Epithelial cell of prostate (primary cell): ENCODE results near the gene SERPING1.
A peak's percentile ranks its signal among the peaks of the same experiment; 100 is the strongest.

Experiments used
- DNase-seq: peaks from one replicate; pipeline ENCODE4 v3.0.0-alpha.2; 2011; ENCODE audit warnings: low read depth, low spot score
- H3K27ac ChIP-seq: fragments of 450-650 bp; 2 replicates; pipeline ENCODE4 v1.5.1; 2017; ENCODE audit warnings: mild to moderate bottlenecking

Gene SERPING1

GRCh38 chr11:57596266-57596885 lies 1.1 kb upstream of the SERPING1 start:
- no peak overlapping the region for H3K27ac ChIP-seq
- no peak for DNase-seq

GRCh38 chr11:57597916-57598830 lies 688 bp downstream of the SERPING1 start:
- no peak overlapping the region for H3K27ac ChIP-seq

DNA sequence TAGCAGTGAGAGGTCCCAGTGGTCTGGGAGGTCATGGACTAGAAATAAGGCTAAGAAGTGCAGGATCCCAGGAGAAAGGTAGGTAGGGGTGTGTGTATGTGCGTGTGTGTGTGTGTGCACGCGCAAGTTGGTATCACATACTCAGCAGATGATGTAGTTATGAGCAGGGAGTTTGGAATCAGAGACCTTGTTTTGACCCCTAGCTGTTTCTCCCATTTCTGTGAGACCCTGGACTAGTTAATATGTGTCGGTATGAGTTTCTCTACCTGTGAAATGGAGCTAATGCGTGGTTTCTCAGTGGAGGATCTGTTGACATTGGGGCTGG lies 1.3 kb downstream of the SERPING1 start:
- DNase-seq, result no peak
- peak overlapping the region; percentile 49 for H3K27ac ChIP-seq

More at GRCh38 chr11:57597916-57598830, 688 bp downstream of the SERPING1 start:
- no peak for DNase-seq

DNA sequence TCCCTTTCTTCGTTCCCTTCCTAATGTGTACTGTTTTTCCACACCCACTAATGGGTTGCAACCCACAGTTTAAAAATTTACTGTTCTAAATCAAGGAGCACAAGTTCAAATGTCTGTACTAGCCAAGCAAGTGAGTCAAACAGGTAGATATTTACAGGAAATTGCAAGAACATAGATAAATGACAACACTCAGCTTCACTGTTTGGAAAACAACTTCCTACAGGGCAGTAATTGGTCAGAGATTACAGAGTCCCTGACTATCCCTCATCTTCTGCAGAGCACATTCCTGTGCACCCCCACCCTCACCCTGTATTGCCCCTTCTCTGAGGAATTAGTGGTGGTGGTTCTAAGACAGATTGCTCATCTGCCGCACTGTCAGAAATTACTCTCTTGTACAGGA lies 1.9 kb downstream of the SERPING1 start:
- no peak for DNase-seq
- peak overlapping the region; percentile 49 for H3K27ac ChIP-seq

DNA sequence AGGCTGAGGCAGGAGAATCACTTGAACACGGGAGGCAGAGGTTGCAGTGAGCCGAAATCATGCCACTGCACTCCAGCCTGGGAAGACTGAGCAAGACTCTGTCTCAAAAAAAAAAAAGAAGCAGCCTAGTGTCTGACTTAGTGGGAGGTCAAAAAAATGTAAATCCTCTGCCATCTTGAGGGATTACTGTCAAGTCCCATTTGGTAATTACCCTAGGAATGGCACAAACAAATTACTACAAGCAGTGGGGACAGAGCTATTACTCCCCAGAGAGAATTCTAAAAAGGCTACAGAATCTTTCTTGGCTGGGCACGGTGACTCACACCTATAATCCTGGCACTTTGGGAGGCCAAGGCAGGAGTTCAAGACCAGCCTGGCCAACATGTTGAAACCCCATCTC lies 3.8 kb downstream of the SERPING1 start:
- no peak for DNase-seq
- H3K27ac ChIP-seq, result no peak overlapping the region

GRCh38 chr11:57604296-57605027 lies 7.0 kb downstream of the SERPING1 start:
- no peak for DNase-seq
- H3K27ac ChIP-seq, result no peak overlapping the region

DNA sequence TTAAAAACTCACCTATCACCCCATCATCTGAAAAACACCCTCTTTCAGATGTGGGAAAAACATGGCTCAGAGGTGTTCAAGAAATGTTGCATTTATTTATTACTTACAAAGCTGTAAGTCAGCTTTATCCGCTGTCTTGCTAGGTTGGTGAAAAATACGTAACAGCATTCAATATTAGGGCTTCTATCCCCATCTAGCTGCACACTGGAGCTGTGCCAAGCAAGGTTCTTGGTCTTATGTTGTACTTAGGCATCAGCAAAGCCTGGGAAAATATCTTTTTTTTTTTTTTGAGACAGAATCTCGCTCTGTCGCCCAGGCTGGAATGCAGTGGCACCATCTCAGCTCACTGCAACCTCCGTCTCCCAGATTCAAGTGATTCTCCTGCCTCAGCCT lies 7.5 kb downstream of the SERPING1 start:
- no peak overlapping the region for H3K27ac ChIP-seq
- DNase-seq, result no peak

DNA sequence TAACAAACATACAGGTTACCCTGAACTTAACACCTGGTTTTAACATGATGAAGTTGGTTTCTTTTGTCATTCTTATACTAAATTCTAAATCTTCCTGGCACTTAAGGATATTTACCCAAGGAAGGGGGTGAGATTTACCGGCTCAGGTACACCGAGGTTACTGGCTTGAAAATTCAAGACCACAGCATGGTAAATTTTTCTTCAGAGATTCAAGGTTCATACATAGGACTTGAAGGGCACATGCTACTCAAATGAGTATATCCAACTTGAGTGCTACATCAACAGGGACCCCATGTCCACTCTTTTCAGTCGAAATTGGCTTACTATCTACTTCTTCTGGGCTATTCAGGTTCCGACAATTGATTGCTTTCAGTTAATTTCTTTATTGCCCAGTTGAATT lies 12.7 kb downstream of the SERPING1 start:
- no peak for DNase-seq
- H3K27ac ChIP-seq, result no peak overlapping the region

DNA sequence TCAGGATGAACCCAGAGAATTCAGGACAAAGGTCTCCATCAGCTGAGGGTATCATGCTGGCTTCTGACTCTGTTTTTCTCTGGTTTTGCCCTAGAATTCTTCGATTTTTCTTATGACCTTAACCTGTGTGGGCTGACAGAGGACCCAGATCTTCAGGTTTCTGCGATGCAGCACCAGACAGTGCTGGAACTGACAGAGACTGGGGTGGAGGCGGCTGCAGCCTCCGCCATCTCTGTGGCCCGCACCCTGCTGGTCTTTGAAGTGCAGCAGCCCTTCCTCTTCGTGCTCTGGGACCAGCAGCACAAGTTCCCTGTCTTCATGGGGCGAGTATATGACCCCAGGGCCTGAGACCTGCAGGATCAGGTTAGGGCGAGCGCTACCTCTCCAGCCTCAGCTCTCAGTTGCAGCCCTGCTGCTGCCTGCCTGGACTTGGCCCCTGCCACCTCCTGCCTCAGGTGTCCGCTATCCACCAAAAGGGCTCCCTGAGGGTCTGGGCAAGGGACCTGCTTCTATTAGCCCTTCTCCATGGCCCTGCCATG lies 16.8 kb downstream of the SERPING1 start:
- no peak overlapping the region for H3K27ac ChIP-seq
- DNase-seq, result no peak

- no peak for DNase-seq
- H3K27ac ChIP-seq, result no peak overlapping the region
Measured at GRCh38 chr11:57615308-57615707, 17.8 kb downstream of the SERPING1 start.

DNA sequence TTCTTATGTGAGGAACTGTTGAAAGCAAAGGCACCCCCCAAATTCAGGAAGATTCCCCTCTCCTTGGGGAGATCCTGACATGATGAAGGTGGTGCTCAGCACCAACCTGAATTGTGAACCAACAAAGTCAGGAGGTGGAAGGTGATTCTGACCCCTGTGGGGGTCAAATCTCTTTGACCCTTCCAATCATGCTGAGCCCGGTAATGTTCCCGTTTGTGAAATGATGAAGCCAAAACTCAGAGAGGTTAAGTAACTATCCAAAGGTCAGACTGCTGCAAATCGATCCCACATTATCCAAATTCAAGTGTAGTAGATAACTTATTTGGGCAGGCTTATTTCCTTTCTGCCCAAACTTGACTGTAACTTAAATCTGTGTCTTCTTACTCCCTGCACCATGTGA lies 19.1 kb downstream of the SERPING1 start:
- H3K27ac ChIP-seq, result no peak overlapping the region
- no peak for DNase-seq

- DNase-seq, result no peak
- peak overlapping the region; percentile 23 for H3K27ac ChIP-seq
Measured at GRCh38 chr11:57618438-57618837, 21.0 kb downstream of the SERPING1 start.

DNA sequence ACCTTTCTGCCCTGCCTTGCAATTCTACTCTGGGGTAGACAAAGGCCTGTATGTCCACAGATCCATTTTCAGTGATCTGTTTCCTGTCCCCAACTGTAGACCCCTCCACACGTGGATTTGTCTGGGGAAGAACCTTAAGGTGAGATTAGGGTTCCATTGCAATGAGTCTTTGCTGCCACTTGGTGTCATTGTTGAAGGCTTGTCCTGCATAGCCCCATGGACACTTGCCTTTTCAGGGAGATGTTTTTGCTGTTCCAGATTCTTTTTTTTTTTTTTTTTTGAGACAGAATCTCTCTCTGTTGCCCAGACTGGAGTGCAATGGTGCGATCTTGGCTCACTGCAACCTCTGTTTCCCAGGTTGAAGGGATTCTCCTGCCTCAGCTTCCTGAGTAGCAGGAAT lies 21.8 kb downstream of the SERPING1 start:
- H3K27ac ChIP-seq, result no peak overlapping the region

GRCh38 chr11:57620467-57620866 lies 23.0 kb downstream of the SERPING1 start:
- H3K27ac ChIP-seq, result no peak overlapping the region
- DNase-seq, result no peak

More for the DNA sequence above, 21.8 kb downstream of the SERPING1 start:
- DNase-seq, result no peak

DNA sequence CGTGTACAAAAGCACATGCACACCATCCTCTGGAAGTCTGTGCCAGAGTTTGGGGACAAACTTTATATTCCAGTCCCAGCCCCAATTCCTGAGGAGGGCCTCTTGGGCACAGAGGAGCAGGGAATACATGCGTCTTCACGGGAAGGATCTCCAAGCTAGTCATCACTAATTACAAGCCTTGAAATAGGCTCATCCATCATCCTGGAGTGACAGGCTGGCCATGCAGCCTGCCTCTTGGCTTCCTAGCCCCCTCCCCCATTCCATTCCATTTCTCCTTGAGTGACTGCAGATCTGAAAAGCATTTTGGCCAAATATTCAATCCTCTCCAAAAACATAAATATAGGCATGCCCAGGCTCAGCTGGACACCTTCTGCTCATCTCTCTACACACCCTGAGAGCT lies 24.8 kb downstream of the SERPING1 start:
- DNase-seq, result no peak

DNA sequence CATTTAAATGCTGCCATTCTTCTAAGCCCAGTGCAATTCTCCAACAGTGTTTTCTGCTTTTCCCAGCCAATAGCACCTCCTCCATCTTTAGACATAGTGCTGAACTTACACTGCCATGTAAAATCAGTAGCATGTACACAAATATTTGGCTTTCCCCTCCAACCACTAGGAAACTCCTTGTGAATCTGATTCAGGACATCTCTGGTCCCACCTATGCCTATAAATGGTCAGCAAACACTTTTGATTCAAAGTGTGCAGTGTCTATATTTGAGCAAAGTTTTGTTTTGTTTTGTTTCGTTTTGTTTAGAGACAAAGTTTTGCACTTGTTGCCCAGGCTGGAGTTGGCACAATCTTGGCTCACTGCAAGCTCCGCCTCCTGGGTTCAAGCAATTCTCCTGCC lies 27.4 kb downstream of the SERPING1 start:
- DNase-seq, result no peak

More for the DNA sequence above, 24.8 kb downstream of the SERPING1 start:
- H3K27ac ChIP-seq, result no peak overlapping the region

GRCh38 chr11:57626895-57627294 lies 29.4 kb downstream of the SERPING1 start:
- DNase-seq, result no peak
- no peak overlapping the region for H3K27ac ChIP-seq

More for the DNA sequence above, 27.4 kb downstream of the SERPING1 start:
- H3K27ac ChIP-seq, result no peak overlapping the region

DNA sequence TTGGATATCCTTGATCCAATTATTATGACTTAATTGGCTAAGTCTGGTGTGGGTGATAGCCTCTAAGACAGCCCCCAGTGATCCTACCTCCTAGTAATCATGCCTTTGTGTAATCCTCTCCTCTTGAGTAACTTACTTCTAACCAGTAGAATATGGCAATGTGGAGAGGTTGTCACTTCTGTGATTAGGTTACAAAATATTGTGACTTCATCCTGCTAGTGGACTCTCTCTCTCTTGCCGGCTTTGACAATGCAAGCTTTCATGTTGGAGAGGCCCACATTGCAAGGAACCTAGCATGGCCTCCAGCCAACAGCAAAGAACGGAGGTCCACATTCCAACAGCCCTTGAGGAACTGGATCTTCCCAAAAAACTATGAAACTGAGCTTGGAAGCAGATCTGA lies 32.7 kb downstream of the SERPING1 start:
- DNase-seq, result no peak

DNA sequence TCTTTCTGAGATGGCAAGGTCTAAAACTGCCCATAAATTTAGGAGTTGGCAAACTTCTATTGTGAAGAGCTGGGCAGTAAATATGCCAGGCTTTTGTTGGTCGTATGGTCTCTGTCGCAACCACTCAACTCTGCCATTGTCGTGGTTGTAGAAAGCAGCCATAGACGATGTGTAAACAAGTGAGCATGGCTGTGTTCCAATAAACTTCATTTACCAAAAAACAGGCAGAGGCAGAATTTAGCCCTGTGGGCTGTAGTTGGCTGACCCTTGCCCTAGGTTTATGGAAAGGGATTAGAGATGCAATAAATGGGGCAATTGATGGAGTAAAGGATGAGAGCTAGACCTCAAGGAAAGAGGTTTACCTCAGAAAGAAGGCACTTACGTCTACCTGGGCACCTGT lies 34.6 kb downstream of the SERPING1 start:
- DNase-seq, result no peak

More for the DNA sequence above, 32.7 kb downstream of the SERPING1 start:
- no peak overlapping the region for H3K27ac ChIP-seq

GRCh38 chr11:57633394-57634070 lies 36.0 kb downstream of the SERPING1 start:
- no peak for DNase-seq
- no peak overlapping the region for H3K27ac ChIP-seq

More for the DNA sequence above, 34.6 kb downstream of the SERPING1 start:
- H3K27ac ChIP-seq, result no peak overlapping the region
